Measurements from ENCODE around the gene FXYD7. TPM values are rescaled to one million over a fixed set of nuclear protein-coding genes. Genes with fewer than 3 reads are reported as not detected.
A peak's percentile ranks its signal among the peaks of the same experiment; 100 is the strongest.

The FXYD7 gene
- total RNA-seq, 3 donors from 2014 or later: 1.5 TPM; not detected in 2

DNA sequence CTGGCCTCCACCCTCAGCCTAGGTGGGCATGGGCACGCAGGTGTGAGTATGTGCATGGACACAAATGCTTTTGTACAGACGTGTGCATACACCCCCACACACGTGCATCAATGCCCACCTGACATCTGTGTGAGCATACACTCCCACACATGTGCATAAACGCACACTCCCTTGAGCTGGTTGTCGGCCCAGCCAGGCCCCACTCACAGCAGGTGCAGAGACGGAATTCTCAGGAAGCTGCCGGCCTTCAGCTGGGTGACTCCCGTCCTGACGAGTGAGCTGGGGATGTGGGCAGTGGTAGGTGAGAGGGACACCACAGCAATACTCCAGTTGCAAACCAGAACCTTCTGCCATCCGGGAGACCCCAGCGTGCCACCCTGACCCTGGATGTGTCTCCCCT lies 9.2 kb upstream of the FXYD7 start:
- Histone ChIP-seq H3K9me3 (no peaks in the 10 kb centered on the region), H3K4me3 (no peak overlapping the region), H3K4me1 (ENCODE audit: low read depth) (peaks cover 27% of the 10 kb centered on the region), H3K36me3 (ENCODE audit: low read depth) (no peaks in the 10 kb centered on the region)
- DNase-seq (peak in 2 of 3 donors; percentile 21 to 47), ATAC-seq (no peak)
- TF ChIP-seq, protein P1, sequence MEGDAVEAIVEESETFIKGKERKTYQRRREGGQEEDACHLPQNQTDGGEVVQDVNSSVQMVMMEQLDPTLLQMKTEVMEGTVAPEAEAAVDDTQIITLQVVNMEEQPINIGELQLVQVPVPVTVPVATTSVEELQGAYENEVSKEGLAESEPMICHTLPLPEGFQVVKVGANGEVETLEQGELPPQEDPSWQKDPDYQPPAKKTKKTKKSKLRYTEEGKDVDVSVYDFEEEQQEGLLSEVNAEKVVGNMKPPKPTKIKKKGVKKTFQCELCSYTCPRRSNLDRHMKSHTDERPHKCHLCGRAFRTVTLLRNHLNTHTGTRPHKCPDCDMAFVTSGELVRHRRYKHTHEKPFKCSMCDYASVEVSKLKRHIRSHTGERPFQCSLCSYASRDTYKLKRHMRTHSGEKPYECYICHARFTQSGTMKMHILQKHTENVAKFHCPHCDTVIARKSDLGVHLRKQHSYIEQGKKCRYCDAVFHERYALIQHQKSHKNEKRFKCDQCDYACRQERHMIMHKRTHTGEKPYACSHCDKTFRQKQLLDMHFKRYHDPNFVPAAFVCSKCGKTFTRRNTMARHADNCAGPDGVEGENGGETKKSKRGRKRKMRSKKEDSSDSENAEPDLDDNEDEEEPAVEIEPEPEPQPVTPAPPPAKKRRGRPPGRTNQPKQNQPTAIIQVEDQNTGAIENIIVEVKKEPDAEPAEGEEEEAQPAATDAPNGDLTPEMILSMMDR (IDR thresholded peaks at IDR 0.05): no peak
- intact Hi-C loops (cut with DNase I, micrococcal nuclease): no loop called here

DNA sequence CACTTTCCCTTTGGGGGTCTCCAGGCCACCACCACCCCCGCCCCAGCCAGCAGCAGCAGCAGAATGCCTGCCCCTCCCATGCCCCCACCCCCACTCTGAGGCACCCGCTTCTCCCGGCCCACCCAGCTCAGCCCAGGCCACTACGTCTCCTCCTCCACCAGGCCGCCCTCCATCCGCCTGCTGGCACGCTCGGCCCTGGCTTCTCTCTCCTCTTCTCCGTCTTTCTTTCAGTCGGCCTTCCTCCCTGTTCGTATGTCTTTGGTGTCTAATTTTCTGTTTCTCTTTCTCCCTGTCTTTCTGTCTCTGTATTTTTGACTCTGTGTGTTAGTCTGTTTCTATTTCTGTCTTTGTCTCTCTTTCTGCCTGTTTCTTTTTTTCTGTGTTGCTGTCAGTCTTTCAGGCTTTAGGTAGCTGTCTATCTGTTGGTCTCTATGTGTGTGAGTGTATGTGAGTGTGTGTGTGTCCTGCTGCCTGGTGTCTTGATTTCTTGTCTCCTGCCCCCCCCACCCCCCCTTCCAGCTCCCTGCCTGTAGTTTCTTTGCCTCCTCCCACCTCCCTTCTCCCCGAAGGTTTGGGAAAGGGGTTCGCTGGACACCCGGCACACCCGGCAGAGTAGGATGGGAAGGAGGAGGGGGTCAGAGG lies 8.3 kb upstream of the FXYD7 start, which contains the start of gene LGI4:
LGI4 (minus strand) TSS at position 459 of the 642 bp plus-strand sequence; CDS start at position 80, 379 bp downstream.
- intact Hi-C loops (cut with DNase I, micrococcal nuclease): no loop called here
- peaks cover 25% of the 10 kb centered on the region for H3K4me1 ChIP-seq (ENCODE audit: low read depth)
- no peaks in the 10 kb centered on the region for H3K9me3 ChIP-seq

DNA sequence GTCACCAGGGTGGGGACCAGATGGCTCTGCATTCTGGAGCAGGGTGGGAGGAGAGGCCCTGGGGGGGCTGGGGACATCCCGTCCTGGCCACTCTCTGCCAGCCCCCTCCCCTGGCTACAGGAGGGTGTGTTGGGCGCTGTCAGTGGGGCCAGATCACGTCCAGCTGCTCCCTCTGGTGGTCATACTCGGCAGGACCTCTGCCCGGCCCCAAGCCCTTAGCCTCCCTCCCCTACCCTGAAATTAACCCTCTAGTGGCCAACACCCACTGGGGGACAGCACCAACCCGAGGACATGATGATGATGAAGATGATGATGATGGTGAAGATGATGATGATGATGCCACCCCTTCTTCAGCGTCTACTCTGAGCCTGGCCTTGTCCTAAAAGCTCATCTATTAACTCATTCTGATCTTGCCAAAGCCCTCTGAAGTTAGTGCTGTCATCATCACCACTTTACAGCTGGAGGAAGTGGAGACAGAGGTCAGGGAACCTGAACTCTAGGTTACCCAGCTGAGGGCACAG lies 7.6 kb upstream of the FXYD7 start:
- Histone ChIP-seq H3K36me3 (ENCODE audit: low read depth) (no peaks in the 10 kb centered on the region), H3K4me3 (no peak overlapping the region), H3K9me3 (no peaks in the 10 kb centered on the region), H3K4me1 (ENCODE audit: low read depth) (peaks cover 24% of the 10 kb centered on the region)
- DNase-seq: peak; percentile 81 to 91 (median 89)
- ATAC-seq: peak; percentile 73
- TF ChIP-seq, protein P1 (IDR thresholded peaks at IDR 0.05): peak; percentile 82
- intact Hi-C loops (cut with DNase I, micrococcal nuclease): no loop called here

More for the DNA sequence above, 8.3 kb upstream of the FXYD7 start, which contains the start of gene LGI4:
- DNase-seq: peak in 2 of 3 donors; percentile 39 to 59
- no peak for ATAC-seq
- Histone ChIP-seq H3K36me3 (ENCODE audit: low read depth) (no peaks in the 10 kb centered on the region), H3K4me3 (no peak within 1 kb of the TSS)
- TF ChIP-seq, protein P1 (IDR thresholded peaks at IDR 0.05): no peak

DNA sequence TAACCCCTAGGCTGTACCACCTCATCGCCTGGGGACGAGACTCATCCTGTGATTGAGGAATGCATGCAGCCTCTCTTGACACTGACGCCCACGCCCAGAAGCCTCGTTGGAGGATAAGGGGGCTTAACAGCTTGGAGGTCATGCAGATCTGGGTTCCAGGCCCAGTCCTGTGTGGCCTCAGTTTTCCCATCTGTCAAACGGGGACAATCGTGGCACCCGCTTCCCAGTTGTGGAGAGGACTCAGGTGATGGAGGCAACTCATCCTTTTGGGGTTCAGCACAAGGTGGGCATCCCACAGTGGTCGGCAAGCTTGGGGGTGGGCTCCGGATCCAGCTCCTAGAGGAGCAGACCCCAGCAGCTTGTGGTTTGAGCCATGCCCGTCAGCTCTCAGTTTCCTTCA lies 6.8 kb upstream of the FXYD7 start:
- Histone ChIP-seq H3K36me3 (ENCODE audit: low read depth) (no peaks in the 10 kb centered on the region), H3K4me1 (ENCODE audit: low read depth) (peaks cover 17% of the 10 kb centered on the region), H3K4me3 (no peak overlapping the region), H3K9me3 (no peaks in the 10 kb centered on the region)
- TF ChIP-seq, protein P1 (IDR thresholded peaks at IDR 0.05): no peak
- intact Hi-C loops (cut with DNase I, micrococcal nuclease): no loop called here
- ATAC-seq (no peak), DNase-seq (peak in 2 of 3 donors; percentile 43 to 53)

DNA sequence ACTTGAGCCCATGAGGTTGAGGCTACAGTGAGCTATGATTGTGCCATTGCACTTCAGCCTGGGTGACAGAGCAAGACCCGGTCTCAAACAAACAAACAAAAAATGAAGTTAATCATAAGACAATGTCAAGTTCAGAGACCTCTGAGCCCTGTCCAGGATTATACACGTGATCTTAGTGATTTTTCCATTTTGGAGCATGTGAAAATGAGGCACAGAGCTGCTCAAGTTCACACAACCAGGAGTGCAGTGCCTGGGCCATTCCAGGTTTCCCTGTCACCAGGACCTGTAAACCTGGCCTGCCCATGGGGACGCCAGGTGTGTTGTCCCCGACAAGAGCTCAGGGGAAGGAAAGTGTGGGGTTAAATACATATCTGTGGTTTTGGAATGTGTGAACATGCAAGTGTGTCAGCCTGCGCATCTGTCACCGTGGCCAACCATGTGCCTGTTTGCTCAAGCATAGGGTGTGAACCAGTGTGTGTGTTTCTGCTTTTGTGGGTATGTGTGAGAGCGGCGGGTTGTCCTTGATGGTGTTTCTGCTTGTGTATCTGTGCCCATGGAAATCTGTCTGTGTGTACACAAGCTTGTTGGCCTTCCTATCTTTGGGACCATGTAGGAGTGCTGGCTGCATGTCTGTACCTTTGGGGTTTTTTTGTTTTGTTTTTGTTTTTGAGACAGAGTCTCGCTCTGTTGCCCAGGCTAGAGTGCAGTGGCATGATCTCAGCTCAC lies 5.9 kb upstream of the FXYD7 start:
- peak in 1 of 3 donors; percentile 47 for DNase-seq
- TF ChIP-seq, protein P1 (IDR thresholded peaks at IDR 0.05): no peak
- Histone ChIP-seq H3K9me3 (no peaks in the 10 kb centered on the region), H3K36me3 (ENCODE audit: low read depth) (no peaks in the 10 kb centered on the region), H3K4me1 (ENCODE audit: low read depth) (peaks cover 21% of the 10 kb centered on the region), H3K4me3 (no peak overlapping the region)
- intact Hi-C loops (cut with DNase I, micrococcal nuclease): no loop called here
- peak; percentile 11 for ATAC-seq
